Stimulated activated naive CD4-positive, alpha-beta T cell (primary cell): ENCODE results near the gene SPOCK1.

Experiments used
- DNase-seq, 6 experiments: peaks; one replicate each; lab custom pipeline; 2025; lab: John Stamatoyannopoulos, UW

SPOCK1 gene

DNA sequence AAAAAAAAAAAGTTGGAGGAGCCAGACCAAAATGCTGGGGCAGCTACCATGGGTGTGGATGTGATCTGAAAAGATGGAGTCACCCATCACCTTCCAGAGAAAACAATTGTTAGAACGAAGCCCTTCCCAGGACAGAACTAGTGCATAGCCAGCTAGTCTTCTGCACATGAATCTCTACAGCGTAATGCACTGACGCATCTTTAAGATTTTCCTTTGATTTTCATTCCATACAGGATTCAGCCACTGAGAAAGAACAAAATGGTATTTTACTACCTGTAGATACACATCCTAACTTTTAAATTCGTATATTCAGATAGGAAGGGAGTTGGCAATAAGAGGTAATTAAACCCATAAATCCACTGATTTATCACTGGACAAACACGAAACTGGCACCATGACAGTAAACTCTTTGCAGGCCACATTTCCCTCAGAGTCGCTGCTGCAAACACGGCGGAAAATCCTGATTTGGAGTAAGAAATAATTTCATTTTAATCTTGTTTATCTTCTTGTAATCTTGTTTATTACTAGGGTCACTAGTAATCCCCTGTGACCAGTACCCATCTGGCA is 206.6 kb downstream of the SPOCK1 start:
- no peak for DNase-seq

DNA sequence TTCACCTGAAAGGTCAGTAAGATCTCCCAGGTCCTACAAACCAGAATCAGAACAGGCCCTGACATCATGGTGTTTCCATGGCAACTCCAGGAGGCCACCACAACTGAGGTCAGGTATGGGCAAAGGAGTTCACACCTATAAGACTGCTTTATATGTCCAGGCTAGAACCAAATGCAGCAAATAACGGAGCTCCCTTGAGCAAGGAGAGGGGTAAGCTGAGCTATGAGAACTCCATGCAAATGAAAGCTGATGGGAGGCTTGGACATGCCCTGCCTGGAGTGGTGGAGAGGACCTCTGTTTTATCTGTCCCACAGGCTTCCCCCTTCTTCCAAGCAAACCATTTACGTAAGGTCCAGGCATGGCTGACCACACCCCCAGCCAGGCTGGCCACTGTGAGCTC is 207.7 kb downstream of the SPOCK1 start:
- no peak for DNase-seq

DNA sequence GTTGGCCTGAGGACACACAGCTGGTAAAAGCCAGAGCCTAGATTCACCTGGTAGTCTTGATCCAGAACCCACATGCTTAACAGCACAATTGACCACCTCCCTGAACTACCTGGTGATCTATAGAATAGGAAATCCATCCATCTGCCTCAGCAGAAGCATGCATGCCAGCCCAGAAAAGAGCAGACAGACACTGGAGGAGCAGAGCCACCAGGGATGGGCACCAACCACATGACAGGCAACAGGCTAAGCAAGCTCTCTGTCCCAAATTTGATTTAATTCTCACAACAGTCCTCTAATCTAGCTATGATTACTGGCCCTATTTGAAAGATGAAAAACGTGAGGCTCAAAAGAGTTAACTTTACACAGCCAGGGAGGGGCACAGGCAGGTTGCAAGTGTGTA is 208.1 kb downstream of the SPOCK1 start:
- no peak for DNase-seq

DNA sequence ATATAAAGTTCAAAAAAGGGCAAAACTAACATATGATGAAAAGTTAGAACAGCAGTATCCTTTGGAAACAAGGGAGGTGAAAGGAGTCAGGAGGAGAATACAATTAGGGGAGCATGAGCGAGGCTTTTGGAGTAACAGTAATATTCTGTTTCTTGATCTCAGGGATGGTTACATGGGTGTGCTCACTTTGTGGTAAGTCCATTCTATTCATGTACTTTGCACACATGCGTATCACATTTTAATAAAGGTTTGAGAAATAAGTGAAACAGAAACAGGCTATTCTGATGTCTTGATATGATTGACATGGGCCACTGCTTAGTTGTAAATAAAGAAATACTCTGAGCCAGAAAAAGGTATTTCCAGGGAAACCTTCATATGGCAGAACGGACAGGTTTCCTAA is 208.8 kb downstream of the SPOCK1 start:
- no peak for DNase-seq

DNA sequence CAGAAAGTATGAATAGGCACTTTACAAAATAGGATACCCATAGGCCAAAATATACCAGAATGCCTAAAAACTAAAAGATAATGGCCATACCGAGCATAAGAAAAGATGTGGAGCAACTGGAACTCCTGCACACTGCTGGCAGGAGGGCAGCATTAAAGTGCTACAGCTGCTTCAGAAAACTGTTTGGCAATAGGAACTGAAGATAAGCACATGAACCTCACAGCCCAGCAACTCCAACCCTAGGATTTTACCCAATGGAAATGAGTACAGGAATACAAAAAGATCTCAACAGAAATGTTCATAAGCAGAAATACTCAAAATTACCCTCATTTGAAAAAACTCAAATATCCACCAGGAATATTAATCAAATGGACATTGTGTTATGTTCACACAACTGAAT is 209.3 kb downstream of the SPOCK1 start:
- no peak for DNase-seq

DNA sequence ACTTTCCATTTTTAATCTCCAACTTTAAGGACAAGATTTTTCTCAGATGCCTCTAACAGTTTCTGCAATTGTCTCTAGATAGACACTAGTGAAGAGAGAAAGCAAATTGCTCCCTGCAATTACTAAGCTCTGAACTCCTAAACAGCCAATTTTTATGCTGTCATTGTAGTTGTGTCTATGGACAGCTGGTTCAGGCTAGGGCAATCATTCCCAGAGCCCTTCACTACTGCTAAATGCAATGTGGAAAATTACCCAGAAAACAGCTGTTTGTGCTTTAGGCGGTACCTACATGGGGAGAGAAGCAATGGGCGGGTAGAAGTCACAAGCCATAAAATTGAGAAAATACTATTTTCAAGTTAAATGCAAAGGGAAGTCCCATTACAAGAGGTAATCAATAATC is 211.6 kb downstream of the SPOCK1 start:
- no peak for DNase-seq

DNA sequence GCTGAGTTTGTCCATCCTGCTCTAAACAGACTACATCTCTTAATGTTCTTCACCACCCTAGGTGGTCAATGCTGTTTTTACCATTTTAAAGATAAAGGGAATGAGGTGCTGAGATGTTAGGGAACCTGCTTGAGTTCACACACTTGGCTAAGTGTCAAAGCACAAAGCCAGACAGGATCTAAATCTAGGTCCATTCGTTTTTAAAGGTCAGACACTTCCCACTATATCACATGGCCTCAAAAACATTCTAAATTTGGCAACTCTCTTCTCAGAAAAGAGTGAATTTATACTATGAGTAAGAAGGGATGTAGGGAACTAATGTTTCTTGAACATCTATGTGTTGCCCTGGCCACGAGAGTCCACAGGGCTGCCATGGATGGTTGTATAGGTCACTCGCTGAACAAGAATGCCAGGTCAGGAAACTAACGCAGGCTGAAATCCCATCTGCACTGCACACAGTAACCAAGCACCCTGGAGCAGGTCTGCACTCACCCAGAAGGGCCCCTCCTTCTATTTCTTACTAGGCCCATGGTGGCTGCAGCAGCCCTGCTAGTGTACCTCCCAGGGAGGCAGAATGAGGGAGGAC is 213.0 kb downstream of the SPOCK1 start:
- DNase-seq, result no peak

DNA sequence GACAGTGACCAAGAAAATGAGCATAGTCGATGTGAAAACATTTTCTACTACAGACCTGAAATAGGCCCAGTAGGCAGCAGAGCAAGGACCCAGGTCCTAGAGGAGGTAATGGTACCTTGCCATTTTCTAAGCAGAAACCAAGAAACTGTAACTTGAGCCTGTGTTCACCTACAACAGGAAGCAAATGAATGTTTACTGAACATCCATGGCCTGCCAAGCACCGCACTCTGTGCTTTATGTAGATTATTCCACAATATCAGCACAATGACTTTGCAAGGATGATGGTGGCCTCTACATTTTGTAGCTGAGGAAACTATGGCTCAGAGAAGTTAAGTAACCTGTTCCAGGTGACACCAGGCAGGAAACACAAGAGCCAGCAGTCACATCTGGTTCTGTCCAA is 215.3 kb downstream of the SPOCK1 start:
- no peak for DNase-seq

DNA sequence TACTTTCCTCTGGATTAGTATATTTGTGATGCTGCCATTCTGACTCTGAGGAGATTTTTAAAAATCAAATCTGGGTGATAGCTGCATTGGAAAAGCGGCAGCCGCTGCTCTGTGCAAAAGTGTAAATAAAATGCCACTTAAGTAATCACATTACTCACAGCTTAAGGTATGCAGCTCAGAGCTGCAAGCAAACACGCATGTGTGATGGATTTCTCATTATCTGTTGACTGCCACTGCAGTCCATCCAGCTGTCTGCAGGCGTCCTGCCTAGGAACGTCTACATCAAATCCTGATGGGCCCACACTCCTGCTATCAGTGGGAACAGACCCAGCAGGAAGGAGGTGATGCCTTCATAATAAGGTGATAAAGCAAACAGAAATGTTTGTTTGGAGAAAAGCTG is 216.9 kb downstream of the SPOCK1 start:
- DNase-seq, result no peak

DNA sequence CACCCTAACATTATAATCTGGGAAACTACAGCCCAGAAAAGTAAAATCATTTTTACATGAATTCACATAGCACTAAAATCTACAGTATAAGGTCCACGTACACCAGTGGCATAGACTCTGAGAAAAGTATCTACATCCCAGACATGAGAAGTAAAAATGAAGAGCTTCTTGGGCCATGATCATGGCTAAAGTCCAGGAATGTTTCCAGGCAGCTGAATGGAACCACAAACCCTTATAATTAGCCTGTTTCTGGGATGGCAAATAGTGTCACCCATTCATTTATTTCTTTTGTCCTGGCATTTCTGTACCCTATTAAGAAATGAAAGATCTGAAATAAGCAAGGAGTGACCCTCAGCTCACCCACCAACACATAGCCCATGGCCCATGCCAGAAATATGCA is 217.9 kb downstream of the SPOCK1 start:
- no peak for DNase-seq

DNA sequence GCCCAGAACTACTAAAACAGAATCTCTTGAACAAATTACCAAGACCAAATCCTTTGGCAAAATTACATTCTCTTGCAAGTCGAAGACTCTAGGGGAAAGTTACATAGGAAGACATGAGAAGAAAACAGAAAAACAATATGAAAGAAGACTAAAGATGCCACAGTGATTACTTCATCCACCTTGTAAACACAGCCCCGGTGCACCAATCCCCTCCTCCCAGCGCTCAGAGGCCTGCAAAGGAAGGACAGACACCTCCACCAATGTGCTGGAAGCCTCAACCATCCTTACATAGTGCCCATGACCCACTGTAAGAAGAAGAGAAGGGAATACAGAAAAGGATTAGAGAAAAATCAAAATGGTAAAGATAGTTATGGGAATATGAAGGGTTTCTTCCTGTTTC is 218.5 kb downstream of the SPOCK1 start:
- DNase-seq, result no peak

DNA sequence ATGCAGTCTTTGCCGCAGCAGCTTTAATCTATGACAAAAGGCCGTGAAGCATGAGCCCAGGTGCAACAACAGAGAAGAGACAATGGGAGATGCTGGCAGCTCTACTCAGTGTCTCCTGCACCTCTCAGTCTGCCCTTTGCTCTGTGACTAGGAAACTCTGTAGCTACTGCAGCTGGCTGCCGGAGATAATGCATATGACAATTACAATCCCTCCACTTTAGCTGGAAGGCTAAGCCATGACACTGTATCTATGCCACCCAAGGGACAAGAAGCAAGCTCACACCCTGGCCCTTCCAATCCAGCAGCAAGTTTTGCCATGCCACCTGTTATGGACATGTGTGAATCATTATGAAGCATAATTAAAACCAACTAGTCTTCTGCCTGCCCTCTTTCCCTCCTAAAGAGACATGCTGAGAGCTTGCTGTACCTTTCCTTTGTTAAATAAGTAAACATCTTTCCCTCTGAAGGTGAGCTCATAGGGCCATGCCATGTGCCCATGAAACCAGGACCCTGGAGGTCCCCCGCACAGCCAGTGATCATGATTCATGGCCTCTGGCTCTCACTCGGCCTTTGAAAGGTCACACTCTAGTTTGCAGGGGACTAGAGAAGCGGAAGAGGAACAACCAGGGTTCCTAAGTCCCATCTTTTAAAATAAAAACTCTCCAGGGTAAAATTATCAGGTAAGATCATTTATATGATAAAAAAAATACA is 219.4 kb downstream of the SPOCK1 start:
- no peak for DNase-seq

DNA sequence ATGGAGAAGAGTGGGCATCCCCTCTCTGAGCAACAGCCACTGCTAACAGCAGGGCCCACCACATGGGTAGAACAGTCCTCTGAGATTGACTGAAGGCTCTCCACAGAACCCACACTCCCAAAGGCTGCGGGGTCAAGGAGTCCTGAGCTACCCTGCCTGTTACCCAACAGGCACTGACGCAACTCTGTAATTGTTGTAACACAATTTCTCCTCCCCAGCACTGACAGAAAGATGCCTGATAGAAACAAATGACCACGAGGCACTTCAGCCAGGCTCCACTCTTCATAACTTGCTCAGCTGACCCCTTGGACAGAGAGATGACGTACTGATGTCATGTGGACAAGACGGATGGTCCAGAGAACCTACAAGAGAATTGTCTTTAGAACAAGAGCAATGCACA is 220.7 kb downstream of the SPOCK1 start:
- no peak for DNase-seq

DNA sequence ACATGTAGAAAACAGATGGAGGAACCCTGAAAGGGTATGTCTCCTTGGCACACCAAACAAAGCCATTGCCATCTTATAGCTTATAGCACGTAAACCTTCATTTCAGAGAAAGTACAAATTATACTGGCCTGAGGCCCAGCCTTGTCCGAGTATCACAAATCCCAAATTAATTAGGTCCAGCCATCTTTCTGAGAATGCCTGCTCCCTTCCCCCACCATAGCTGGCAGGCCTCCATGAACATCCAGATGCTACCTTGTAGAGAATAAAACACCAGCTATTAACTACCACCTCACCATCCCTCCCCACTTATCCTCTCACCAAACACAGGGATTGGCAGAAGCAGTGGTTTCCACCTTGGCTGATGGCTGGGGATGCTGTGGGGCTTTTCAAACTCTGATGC is 224.0 kb downstream of the SPOCK1 start:
- no peak for DNase-seq

DNA sequence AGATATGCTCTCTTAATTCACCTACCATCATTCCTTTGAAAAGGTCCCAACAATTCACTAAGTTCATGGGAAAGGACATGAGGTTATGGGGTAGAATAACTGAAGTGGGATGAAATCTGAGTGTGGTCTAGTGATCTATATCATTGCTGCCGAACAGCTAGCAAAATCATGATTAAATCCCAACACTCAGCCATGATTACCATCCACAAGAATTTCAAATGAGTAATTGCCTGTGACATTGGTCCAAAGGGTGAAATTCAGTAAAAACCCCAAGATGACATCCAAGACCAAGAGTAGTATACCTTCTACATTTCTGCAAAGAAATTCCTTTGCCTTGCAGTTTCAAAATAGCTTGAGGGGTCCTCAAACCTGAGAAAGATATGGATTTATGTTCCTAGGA is 225.6 kb downstream of the SPOCK1 start:
- DNase-seq, result no peak

DNA sequence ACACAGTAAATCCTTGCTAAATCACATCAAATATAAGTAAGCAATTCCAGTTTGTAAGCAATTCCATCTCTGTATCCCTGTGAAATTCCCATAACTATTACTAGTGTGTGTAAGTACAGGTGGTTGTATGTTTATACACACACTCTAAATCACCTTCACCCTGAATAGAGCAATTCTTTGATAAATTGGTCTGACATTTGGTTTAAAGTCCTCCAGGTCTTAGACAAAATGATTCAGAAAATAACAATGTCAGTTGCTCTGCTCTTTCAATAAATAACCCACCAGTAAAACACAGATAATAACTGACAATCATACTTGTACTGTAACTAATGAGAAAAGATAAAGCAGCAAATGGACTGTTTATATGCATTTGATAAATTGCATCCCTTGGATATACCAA is 226.3 kb downstream of the SPOCK1 start:
- DNase-seq, result no peak

DNA sequence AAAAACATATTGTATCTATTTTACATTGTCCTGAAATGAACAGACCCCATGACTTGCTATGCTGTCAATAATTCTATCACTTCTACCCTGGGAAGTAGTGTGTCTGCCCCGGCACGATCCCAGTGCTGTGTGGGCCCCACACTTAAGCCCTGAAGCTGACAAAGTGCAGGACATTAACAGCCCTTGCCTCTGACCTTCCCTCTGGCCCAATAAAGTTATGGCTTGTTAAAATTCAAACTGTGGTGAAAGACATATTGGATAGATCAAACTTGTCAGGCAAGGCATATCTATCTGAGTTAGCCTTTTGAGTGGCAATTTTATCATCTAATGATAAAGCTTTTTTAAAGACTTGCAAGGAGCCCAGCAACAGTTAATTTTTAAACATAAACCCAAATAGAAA is 229.2 kb downstream of the SPOCK1 start:
- DNase-seq, result no peak

DNA sequence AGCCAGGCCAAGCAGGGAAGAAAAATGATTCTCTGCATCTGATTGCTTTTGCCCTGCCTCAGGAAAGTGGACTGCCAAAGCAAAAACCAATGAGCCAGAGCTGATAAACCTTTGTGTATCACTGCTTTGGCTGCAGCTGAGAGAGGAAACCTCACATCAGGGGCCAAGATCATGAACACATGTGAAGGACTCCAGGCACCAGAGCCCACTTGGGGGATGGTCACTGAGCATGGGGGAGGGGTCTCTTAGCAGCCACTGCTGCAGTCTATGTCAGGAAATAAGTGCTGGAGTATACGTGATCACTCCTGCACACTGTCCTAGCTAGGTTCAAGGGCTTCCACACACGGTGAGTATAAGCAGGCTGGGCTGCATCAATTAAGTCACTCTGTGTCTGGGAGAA is 229.9 kb downstream of the SPOCK1 start:
- DNase-seq, result no peak

DNA sequence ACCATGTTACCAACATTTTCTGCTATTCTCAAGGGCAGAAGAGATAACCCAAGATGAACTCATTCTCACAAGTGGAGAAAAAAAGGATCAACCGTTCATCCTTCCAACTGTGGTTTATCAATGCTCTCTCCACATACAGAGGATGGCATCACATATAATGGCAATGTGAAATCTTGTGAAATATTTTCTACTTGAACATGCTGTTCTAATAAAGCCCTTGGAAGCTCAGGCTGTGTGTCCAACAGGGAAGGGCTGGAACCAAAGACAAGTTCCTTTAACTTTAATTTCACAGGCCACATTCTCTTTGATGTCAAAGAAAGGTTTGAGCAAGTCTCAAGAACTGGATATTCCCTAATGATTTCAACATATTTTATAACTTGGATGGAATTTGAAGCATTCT is 230.5 kb downstream of the SPOCK1 start:
- DNase-seq, result no peak

DNA sequence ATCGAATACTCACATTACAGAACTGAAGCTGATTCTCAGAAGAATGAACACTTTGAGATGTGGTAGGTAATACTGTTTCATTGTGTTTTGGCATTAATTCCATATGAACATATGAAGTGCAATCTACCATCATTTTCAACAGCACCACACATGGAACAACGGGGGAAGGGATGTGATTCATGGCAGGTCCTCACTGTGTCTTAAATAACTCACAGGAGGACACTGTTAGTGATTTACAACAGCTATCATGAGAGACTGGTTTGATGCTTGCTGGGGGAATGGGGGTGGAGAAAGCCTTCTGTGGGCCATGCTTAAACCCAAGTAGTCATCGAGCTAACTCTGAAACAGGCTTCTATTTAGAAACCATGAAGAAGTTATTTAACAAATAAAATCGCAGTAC is 232.9 kb downstream of the SPOCK1 start:
- no peak for DNase-seq

DNA sequence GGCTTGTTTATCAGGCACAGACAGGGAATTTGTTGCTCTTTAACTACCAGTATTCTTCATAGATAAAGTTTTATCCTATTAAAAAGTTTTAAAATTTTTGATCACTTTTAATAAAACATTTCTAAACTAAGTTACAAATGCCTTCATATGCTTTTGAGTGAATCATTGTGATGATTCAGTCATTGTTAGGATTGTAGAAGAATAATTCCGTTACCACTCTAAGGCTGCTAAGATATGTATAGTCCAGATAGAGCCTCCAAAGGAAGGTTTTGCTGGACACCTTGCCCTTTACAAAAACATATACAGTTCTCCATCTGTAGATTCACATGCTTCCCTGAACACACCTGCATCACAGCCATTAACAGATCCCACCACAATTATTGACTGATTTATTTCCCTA is 233.7 kb downstream of the SPOCK1 start:
- DNase-seq, result no peak

DNA sequence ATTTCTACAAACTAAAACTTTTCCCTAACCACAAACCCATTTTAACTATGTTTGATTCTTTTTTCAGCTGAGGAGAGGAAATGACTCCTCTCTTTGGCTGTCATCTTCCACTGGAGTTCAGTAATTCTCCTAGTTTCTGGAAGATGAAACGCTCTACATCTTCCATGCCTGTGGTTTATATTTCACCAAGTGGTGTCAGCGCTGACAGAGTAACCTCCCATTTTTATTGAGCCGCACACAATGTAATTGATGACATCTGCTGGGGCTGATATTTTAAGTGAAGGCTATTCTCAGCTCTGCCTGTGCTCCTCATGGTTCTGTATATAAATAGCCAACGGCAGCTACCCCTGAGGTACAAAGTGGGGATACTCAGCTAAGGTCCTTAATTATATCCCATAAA is 234.6 kb downstream of the SPOCK1 start:
- no peak for DNase-seq

DNA sequence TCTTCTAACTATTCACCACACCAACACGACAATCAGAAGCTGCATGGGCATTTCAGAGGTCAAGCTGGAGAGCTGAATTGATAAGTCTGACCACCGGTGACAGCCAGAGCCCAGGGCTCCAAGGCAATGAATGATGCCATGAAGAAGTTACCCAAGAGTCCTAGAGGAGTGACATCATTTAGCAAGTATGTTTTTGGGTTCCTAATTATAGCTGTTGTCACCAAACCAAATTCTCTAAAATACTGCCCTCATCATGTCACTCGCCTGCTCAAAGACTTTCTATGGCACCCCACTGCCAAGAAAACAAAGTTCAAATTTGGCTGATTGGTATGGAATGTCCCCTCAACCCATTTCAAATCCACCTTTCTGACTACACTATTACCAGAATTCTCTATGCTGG is 235.1 kb downstream of the SPOCK1 start:
- DNase-seq, result no peak
